GM18873 (cell line): Measurements from ENCODE around the gene DNAI1.
"Not testable (repeated sequence)": the region's sequence is repeated elsewhere in the genome, so short reads cannot be mapped to it uniquely, and the experiment has no call there.

Experiments used
- ATAC-seq: cut with Tn5 transposase; IDR thresholded peaks from one replicate; pipeline ENCODE4 v1.9.1; 2021; ENCODE audit warnings: mild to moderate bottlenecking, moderate library complexity, moderate number of reproducible peaks; ENCODE audit not compliant: unreplicated experiment, low FRiP score

DNAI1 gene

GRCh38 chr9:34532041-34532440 lies 73.4 kb downstream of the DNAI1 start:
- ATAC-seq: not testable (repeated sequence)

DNA sequence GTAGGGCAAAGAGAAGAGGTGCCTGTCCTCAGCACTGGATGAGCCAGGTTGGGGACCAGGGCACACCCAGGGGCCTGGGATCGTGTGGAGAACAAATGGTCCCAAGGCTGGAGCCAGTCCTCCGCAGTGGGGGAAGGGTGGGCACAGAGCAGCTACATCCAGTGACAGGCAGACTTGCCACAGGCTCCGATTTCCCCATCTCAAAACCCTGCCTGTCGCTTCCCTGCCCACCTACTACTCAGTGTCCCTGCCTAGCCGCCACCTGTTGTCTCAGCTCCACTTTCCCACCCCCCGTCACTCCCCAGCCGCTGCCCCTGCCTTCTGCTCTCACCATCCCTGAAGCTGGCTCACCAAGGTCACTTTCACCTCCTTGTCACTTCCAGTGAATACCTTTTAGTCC lies 78.1 kb downstream of the DNAI1 start:
- ATAC-seq: no peak

GRCh38 chr9:34540827-34541226 lies 82.2 kb downstream of the DNAI1 start:
- no peak for ATAC-seq

GRCh38 chr9:34541540-34541939 lies 82.9 kb downstream of the DNAI1 start:
- ATAC-seq: no peak

GRCh38 chr9:34544035-34544434 lies 85.4 kb downstream of the DNAI1 start:
- no peak for ATAC-seq

DNA sequence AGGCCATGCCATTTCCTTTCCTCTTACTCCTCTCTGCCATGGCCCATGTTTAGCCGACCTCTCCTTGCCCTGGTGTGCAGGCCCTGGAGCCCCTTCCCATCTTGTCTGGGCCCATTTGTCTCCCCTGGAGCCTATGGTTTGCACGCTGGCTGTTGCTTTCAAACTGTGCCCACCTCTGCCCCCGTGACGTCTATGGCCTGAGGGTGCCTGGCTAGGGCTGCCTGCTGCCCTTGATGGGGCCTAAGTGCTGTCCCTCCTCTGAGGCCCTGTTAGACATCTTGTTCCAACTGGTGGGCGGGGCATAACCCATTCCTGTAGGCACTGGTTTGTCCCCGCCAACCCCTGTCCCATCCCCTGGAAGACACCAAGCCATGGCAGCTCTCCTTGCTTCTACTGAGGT lies 86.9 kb downstream of the DNAI1 start:
- no peak for ATAC-seq

GRCh38 chr9:34546102-34546833 lies 87.7 kb downstream of the DNAI1 start:
- no peak for ATAC-seq

DNA sequence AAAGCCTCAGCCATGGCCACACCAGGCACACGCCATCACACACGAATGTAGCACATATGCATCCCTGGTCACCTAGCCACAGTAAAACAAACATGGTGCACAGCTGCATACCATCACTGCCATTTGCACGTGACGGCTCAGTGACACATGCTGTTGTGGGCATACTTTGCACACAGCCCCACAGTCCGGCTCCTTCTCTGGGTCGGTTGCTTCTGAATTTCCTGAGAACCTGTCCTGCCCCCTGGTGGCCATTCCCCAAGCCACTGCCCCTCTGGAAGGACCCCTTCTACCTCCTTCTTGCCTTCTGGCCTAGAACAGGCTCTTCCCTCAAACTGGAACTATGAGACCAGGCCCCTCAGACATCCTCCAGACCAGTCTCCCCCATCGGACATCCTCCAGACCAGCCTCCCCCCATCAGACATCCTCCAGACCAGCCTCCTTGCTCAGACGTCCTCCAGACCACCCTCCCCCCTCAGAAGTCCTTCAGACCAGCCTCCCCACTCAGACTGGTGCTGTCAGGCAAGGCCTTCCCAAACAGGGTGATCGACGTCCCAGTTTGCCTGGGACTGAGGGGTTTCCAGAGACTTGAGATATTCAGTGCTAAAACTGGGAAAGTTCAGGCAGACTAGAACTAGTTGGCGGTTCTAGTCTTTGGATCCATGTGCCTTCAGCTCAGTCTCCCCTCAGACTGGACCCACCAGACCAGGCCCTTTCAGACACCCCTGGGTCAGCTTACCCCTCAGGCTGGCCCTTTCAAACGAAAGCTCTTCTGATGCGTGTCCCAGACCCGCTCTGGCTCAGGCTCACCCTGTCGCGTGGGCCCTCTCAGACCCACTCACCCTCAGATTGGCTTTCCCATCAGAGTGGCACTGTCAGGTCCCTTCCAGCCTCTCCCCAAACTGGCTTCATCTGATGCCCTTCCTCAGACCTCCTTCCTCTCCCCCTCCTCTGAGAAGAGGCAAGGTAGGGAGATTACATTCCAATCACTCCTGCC lies 88.5 kb downstream of the DNAI1 start:
- no peak for ATAC-seq

GRCh38 chr9:34547960-34548611 lies 89.5 kb downstream of the DNAI1 start:
- ATAC-seq: no peak

GRCh38 chr9:34549407-34549732 lies 90.8 kb downstream of the DNAI1 start:
- ATAC-seq: no peak

GRCh38 chr9:34550016-34550680 lies 91.5 kb downstream of the DNAI1 start:
- no peak for ATAC-seq

- ATAC-seq: no peak
Observed at GRCh38 chr9:34550681-34551270, 92.2 kb downstream of the DNAI1 start.

DNA sequence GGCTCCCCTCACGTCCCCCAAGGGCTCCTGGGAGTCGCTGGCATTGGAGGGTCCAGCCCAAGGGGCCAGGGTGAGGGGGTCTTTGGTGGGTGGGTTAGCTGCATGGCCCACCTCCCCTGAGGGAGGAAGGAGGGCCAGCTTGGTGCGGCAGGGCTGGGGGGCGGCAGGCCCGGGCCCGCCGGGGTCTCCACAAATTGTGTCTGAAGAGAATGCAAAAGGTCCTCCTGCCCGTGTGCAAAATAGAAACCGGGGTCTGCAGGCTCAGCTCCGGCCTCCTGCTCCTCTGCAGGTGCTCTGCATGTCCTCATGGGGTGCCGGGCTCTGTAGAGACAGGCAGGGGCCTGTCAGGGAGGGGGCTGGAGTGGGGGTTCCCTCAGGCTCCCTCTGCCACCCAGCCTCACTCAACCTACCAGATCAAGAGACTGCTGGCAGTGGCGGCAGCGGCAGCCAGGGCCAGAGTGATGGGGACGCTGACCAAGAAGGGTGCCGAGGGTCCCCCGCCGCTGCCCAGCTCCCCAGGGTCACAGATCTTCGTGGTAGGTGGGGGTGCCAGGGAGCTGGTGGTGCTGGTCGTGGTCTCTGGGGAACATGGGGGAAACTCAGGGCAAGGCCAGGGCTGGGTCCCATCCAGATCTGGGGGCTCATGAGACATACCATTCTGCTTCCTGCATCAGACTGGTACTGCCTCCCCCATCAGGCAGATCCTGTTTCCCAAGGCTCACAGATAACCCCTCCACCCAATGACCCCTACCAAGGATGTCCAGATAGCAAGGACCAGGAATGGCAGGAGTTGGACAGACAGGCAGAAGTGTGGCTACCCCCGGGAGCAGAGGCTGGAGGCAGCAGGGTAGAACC lies 93.4 kb downstream of the DNAI1 start:
- ATAC-seq: no peak

- ATAC-seq: no peak
Observed at GRCh38 chr9:34552606-34552981, 94.0 kb downstream of the DNAI1 start.

DNA sequence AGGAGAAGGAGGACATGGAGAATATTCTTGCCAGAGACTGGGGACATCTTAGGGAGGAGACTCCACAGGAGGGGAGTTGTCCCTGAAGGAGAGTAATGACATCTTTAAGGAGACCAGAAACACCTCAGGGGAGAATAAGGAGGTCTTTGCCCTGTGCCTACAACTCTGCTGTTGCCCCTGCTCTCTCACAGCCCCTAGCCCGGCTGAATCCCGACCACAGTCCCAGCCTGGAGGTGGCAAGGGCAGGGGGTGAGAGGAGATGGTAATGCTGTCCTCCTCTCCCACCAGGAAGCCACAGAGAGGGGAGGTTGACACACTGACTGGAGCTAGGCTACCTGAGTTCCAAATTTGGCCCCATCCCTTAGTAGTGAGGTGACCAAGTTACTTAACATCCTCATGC lies 94.4 kb downstream of the DNAI1 start:
- no peak for ATAC-seq

DNA sequence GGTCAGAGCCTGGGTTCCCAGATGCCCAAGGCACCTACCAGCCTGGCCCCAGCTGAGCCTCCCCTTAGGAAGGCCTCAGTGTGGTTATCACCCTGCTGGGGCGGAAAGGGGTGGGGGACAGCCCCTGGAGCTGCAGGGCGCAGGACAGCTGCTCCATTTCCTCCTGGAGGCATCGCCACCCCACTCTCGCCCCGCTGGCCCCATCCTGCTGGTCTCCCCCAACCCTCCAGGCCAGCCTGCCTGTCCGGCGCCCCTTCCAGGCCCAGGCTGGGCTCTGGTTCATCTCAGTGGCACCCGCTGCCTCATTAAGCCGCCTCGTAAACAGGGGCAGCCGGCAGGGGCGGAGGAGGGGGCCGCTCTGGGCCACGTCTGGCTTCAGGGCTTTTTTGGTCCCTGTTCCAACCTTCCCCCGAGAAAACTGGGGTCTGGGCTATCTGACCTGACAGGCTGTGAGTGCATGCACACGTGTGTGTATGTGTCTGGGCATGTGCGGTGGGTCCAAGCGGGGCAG lies 95.0 kb downstream of the DNAI1 start:
- no peak for ATAC-seq

GRCh38 chr9:34554211-34555001 lies 95.8 kb downstream of the DNAI1 start:
- no peak for ATAC-seq

DNA sequence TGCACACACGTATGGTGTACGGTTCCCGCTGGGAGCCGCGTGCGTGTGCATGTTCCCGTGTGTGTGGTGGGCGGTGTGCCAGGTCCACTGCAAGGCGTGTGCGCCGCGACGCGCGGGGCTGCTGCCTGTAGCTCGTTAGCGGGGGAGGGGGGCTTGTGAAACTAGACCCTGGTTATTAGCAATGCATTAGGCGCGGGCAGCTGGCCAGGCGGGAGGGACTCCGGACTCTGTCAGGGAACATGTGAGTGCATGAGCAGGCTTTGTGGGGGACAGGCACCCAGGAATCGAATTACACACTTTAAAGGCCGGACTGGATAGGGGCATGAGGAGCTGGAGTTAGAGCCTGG lies 96.4 kb downstream of the DNAI1 start:
- no peak for ATAC-seq

DNA sequence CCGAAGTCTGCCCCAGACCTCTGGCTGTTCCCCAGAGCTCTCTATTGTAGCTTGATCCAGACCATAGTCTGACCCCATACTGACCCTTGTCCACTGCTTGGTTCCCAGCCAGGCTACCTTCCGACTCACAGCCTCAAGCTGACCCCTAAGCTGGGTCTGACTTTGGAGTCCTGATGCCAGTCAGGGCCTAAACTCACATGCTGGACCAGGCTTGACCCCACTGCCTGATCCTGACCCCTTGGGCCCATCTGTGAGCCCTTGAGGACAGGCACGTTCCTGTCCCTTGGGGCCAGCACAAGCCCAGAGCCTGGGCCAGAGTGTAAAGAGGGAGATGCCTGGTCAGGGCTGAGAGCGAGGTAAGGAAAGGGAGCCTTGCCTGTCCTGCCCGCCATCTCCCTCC lies 96.9 kb downstream of the DNAI1 start:
- no peak for ATAC-seq
